Measurements from ENCODE around the gene RAPGEF1. TPM values are rescaled to one million over a fixed set of nuclear protein-coding genes. Genes with fewer than 3 reads are reported as not detected.

RAPGEF1 gene
- total RNA-seq, 1 experiment from 2014 or later: 11.5 TPM

DNA sequence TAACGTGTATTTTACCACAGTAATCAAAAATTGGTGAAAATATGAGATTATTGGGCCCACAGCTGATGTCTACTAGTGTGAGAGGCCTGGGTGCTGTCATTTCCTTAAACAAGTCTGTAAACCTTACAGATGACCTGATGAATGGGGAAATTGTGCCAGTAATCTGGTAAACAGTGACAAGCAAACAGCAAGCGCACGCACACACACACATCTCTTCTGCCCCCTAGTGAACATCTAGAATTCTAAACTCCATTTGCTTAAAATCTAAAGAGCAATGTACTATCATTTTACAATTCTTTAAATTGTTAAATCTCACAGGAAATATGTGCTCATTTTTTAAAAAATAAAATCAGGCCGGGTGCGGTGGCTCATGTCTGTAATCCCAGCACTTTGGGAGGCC lies 7.5 kb upstream of the RAPGEF1 start:
- DNase-seq (ENCODE audit: low read depth): peak; percentile 52

GRCh38 chr9:131745610-131746009 lies 5.7 kb upstream of the RAPGEF1 start:
- no peak for DNase-seq (ENCODE audit: low read depth)

DNA sequence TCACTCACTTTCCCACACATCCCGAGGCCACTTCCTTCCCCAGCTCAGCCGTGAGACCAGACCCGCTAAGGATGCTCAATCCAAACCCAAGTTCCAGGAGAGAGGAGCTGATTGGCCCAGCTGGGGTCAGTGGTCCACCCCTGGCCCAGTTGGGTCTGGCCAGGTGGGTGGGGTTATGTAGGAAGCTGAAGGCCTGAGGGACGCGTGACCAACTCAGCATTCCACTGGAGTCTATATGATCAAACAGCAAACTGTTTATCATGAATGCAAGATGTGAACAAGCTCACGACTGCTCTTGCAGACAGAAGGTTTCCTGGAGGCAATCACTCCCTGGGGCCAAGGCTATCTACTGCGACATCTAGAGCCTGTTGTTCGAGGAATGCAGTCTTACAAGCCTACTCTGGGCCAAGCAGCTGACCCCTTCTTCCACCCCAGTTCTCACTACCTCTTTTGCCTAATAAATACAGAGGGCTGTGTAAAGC lies 4.9 kb upstream of the RAPGEF1 start:
- no peak for DNase-seq (ENCODE audit: low read depth)

DNA sequence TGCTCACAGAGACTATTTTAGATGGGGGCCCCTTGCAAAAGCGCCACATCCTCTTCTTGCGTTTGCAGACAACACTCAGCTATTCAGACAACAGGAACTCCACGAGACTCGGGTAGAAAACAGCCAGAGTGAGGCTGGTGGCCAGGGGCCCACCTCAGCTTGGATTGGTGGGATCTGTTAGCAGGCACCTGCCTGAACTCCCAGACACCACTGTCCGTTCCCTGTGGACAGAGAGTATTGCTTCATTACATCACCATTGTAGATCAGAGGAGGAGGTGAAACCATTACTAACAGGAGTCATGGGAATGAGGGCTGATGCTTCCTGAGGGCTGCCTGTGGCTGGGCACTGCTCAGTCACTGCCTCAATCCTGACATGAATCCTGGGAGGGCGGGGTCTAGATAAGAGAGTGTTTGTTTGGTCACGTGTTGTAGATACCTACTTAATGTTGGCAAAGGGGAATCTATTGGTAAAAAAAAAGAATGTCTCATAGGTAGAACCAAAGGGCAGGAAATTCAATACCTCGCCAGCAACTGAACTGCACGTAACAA lies 4.4 kb upstream of the RAPGEF1 start:
- DNase-seq (ENCODE audit: low read depth): no peak

- DNase-seq (ENCODE audit: low read depth): peak; percentile 48
Measured at GRCh38 chr9:131743501-131743900, 3.6 kb upstream of the RAPGEF1 start.

- no peak for DNase-seq (ENCODE audit: low read depth)
Measured at GRCh38 chr9:131743096-131743495, 3.2 kb upstream of the RAPGEF1 start.

DNA sequence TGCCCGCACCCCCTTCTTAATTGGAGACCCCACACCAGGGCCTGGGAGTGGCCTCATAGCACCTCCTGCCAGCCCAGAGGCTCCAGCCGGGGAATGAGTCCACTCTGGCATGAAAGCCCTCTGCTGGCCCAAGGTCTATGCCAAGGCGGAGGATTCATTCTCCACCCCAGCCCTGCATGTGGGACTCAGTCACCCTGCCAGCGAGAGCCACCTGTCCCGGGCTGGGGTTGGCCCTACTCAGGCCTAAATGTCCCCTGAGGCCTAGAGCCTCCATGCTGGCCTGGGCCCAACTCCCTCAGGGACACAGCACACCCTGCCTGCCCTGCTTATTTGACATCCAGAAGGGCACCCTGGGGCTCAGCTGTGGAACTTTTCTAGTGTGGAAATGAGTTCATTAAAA lies 1.0 kb upstream of the RAPGEF1 start:
- no peak for DNase-seq (ENCODE audit: low read depth)

- peak; percentile 24 for DNase-seq (ENCODE audit: low read depth)
Measured at GRCh38 chr9:131739133-131739958, 530 bp downstream of the RAPGEF1 start.

GRCh38 chr9:131738293-131739132 lies 1.4 kb downstream of the RAPGEF1 start:
- DNase-seq (ENCODE audit: low read depth): no peak

DNA sequence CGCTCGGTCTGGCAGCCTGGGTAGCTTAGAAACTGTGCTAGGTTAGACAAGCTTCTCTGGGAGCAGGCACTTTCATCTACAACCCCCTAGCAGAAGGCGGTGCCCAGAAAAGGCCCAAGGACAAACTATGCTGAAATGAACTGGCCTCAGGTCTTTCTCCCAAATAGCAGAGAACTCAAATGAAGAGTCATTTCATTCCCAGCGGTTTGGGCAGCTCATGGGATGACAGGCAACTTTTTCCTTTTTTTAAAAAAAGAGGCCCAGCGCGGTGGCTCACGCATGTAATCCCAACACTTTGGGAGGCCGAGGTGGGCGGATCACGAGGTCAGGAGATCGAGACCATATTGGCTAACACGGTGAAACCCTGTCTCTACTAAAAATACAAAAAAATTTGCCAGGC lies 2.5 kb downstream of the RAPGEF1 start:
- no peak for DNase-seq (ENCODE audit: low read depth)

GRCh38 chr9:131736431-131736830 lies 3.4 kb downstream of the RAPGEF1 start:
- no peak for DNase-seq (ENCODE audit: low read depth)

GRCh38 chr9:131735238-131736128 lies 4.4 kb downstream of the RAPGEF1 start:
- DNase-seq (ENCODE audit: low read depth): no peak

GRCh38 chr9:131734781-131735180 lies 5.1 kb downstream of the RAPGEF1 start:
- DNase-seq (ENCODE audit: low read depth): no peak

- peak; percentile 64 for DNase-seq (ENCODE audit: low read depth)
Measured at GRCh38 chr9:131734165-131734610, 5.7 kb downstream of the RAPGEF1 start.

GRCh38 chr9:131733541-131734061 lies 6.3 kb downstream of the RAPGEF1 start:
- DNase-seq (ENCODE audit: low read depth): peak; percentile 98

- DNase-seq (ENCODE audit: low read depth): no peak
Measured at GRCh38 chr9:131732636-131733289, 7.1 kb downstream of the RAPGEF1 start.

GRCh38 chr9:131732061-131732526 lies 7.8 kb downstream of the RAPGEF1 start:
- no peak for DNase-seq (ENCODE audit: low read depth)

GRCh38 chr9:131731644-131732043 lies 8.2 kb downstream of the RAPGEF1 start:
- no peak for DNase-seq (ENCODE audit: low read depth)

DNA sequence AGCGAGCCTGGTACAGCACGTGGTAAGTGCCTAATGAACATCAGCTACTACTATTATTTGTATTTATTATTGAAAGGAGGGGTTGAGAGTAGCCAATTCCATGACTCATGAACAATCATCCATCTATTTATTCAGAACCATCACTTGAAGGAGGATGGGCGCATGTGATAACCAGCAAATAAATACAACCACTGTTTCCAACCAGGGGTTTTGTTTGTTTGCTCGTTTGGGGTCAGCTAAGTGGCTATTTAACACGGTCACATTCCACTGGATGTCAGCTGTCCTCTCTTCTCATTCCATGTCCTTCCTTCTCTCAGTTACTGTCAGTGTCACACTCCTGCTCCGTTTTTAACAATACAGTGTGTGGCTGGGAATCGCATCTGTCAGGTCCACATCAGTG lies 8.6 kb downstream of the RAPGEF1 start:
- no peak for DNase-seq (ENCODE audit: low read depth)

DNA sequence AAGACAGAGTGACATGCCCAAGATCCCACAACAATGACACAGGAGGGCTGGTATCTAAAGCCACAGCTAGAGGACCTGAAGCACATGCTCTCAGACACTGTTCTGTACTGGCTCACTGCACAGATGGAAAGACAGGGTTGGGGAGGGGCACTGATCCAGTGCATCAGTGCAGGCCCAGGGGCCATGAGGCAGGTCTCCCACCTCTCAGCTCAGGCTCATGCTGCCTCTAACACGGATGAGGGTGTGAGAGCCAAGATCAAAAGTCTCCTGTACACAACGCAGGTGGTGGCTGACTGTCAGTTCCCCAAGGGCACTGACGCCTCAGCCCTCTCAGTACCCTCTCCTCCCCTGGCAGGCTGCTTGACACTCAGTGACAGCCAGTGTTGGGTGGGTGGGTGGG lies 10.9 kb downstream of the RAPGEF1 start:
- DNase-seq (ENCODE audit: low read depth): no peak
